DND-41 (cell line): ENCODE measurements around the gene ARHGAP28.

Source experiments
- CTCF ChIP-seq: IDR thresholded peaks from 2 replicates; pipeline ENCODE4 v1.5.1; 2012; ENCODE audit warnings: borderline replicate concordance, low read length, moderate library complexity, mild to moderate bottlenecking; ENCODE audit not compliant: poor library complexity, severe bottlenecking; ENCODE audit errors: extremely low read depth
- EZH2 ChIP-seq: IDR thresholded peaks from 3 replicates; pipeline ENCODE4 v1.6.1; 2012; ENCODE audit warnings: borderline replicate concordance, low read depth, mild to moderate bottlenecking, moderate library complexity, low read length, inconsistent platforms; ENCODE audit not compliant: severe bottlenecking

- TF ChIP-seq EZH2, result no peak
- no peak for TF ChIP-seq CTCF
Observed at GRCh38 chr18:6751222-6751621, 21.7 kb downstream of the ARHGAP28 start.
